CD4-positive, alpha-beta T cell (primary cell): Measurements from ENCODE around the gene PNPLA7. TPM values are rescaled to one million over a fixed set of nuclear protein-coding genes. Genes with fewer than 3 reads are reported as not detected.

ENCODE experiments used
- ATAC-seq: fragments of 200-7000 bp; cut with Tn5 transposase; one replicate; pipeline ENCODE4 v1.10.0; 2022; ENCODE audit warnings: mild to moderate bottlenecking; ENCODE audit not compliant: poor library complexity
- CTCF ChIA-PET: fragments of 350-600 bp; sonication (Branson Sonifier 250); formaldehyde crosslinking; loops from one replicate; lab custom pipeline; 2021; ENCODE audit warnings: antibody characterized with exemption, inconsistent platforms; lab: Charles Lee
- POLR2A ChIA-PET: fragments of 350-600 bp; sonication (Branson Sonifier 250); formaldehyde crosslinking; loops from one replicate; lab custom pipeline; 2021; ENCODE audit warnings: antibody characterized with exemption, inconsistent platforms; lab: Charles Lee
- DNase-seq, 14 experiments: peaks; one replicate each; pipeline ENCODE4 v3.0.0-alpha.2; 2013 to 2020; ENCODE audit warnings: mixed read lengths in 2 of 14
- H3K27ac ChIP-seq, 2 donors: one replicate each; pipeline versions ENCODE4 v1.5.1 to v1.7.0; 2013; ENCODE audit warnings: low read length in 2 of 2, low read depth in 1 of 2, mild to moderate bottlenecking in 1 of 2
- H3K27me3 ChIP-seq, 2 experiments: 1 replicate in 1 of 2; 2 replicates in 1 of 2; pipeline versions ENCODE4 v1.6.1 to v1.7.0; 2013; ENCODE audit warnings: low read length in 2 of 2, control low read depth in 1 of 2, mild to moderate bottlenecking in 1 of 2, moderate library complexity in 1 of 2; ENCODE audit not compliant: insufficient read depth in 2 of 2, control insufficient read depth in 1 of 2
- H3K36me3 ChIP-seq: one replicate; pipeline ENCODE4 v1.6.1; 2013; ENCODE audit warnings: low read length, control low read depth; ENCODE audit not compliant: insufficient read depth
- H3K4me1 ChIP-seq: one replicate; pipeline ENCODE4 v1.6.1; 2013; ENCODE audit warnings: low read length, control low read depth; ENCODE audit not compliant: insufficient read depth
- H3K4me3 ChIP-seq: one replicate; pipeline ENCODE4 v1.5.1; 2013; ENCODE audit warnings: mild to moderate bottlenecking, low read length, moderate library complexity
- H3K9me3 ChIP-seq, 2 experiments: 1 replicate in 1 of 2; 2 replicates in 1 of 2; pipeline versions ENCODE4 v1.6.1 to v1.7.0; 2013; ENCODE audit warnings: low read length in 2 of 2, mild to moderate bottlenecking in 2 of 2, control low read depth in 1 of 2, moderate library complexity in 1 of 2; ENCODE audit not compliant: control insufficient read depth in 1 of 2, insufficient read depth in 1 of 2
- H3K27ac Mint-ChIP-seq: one replicate; pipeline ENCODE4 v1.8.0; 2020; ENCODE audit warnings: mixed read lengths
- H3K27me3 Mint-ChIP-seq: one replicate; pipeline ENCODE4 v1.8.0; 2021; ENCODE audit warnings: mixed read lengths
- H3K36me3 Mint-ChIP-seq: one replicate; pipeline ENCODE4 v1.8.0; 2021; ENCODE audit warnings: low read depth, mixed read lengths
- H3K4me1 Mint-ChIP-seq: one replicate; pipeline ENCODE4 v1.8.0; 2021; ENCODE audit warnings: low read depth, mixed read lengths
- H3K4me3 Mint-ChIP-seq: one replicate; pipeline ENCODE4 v1.8.0; 2020; ENCODE audit warnings: mild to moderate bottlenecking, mixed read lengths
- H3K9me3 Mint-ChIP-seq: one replicate; pipeline ENCODE4 v1.8.0; 2020; ENCODE audit warnings: mixed read lengths
- intact Hi-C, 2 experiments: fragments of 100-400 bp; cut with DNase I in 1 of 2; cut with micrococcal nuclease in 1 of 2; formaldehyde crosslinking; loops; one replicate each; pipeline versions ENCODE4 v1.15.1 to v1.9.0; 2023 to 2025; cut with DNase I, micrococcal nuclease
- total RNA-seq, 174 experiments: library from RNA in 2 of 174; stranded (reverse) in 2 of 174; gene quantifications; one replicate each; pipeline ENCODE4 v1.2.3 and lab custom pipeline; 2021 to 2026
- TF ChIP-seq, protein P1 (sequence below): fragments of 200-600 bp; IDR thresholded peaks from one replicate; pipeline ENCODE4 v1.8.0; 2022; ENCODE audit warnings: antibody characterized with exemption, mild to moderate bottlenecking

PNPLA7 gene
- total RNA-seq, 2 experiments from 2014 or later = 7.8 to 8.4 TPM

DNA sequence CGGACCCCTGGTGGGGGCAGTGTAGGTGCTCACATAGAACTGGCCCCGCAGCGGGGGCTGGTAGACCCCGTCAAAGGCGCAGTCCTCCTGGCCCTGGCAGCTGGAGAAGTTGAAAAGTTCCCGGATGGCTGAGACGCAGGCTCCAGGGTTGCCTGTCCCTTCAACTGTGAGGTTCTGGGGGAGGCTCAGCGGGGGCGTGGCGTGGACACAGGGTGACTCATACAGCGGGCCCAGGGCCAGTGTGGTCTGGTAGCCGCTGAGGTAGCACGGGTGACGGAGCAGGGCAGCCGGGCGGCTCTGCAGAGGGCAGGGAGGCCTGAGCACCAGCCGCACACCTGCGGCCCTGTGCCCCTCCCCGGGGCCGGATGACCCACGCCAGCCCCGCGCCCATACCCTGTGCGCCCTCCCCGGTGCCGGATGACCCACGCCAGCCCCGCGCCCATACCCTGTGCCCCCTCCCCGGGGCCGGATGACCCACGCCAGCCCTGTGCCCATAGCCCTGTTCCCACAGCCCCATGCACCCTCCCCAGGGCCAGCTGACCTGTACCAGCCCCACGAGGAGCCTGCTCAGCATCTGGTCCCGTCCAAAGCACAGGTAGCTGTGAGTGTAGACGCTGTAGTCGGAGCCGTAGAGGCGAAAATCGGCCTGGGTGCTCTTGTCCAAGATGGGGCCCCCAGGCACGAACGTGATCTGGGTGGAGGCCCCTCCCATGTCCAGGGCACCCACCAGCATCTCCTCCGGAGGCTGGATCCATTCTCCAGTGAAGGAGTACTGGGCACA, 114.0 kb downstream of the PNPLA7 start:
- Histone ChIP-seq H3K36me3 (no peaks in the 10 kb centered on the region), H3K9me3 (no peaks in the 10 kb centered on the region), H3K27ac (no peak overlapping the region), H3K4me1 (peaks cover 2% of the 10 kb centered on the region), H3K27me3 (no peaks in the 10 kb centered on the region), H3K4me3 (no peak overlapping the region)
- intact Hi-C loops = no loop called here
- Mint-ChIP-seq H3K9me3 (no peaks in the 10 kb centered on the region), H3K4me1 (no peaks in the 10 kb centered on the region), H3K4me3 (no peak overlapping the region), H3K27ac (no peak overlapping the region), H3K27me3 (peaks cover 4% of the 10 kb centered on the region), H3K36me3 (no peaks in the 10 kb centered on the region)
- DNase-seq (no peak), ATAC-seq (no peak)
- CTCF ChIA-PET = no interaction called here
- POLR2A ChIA-PET = interaction anchor here (0.9 kb wide), 1 partner anchor 13 kb away, joined by 3 read pairs; the partner anchor contains the start of genes EXD3 and NOXA1
- TF ChIP-seq, protein P1, sequence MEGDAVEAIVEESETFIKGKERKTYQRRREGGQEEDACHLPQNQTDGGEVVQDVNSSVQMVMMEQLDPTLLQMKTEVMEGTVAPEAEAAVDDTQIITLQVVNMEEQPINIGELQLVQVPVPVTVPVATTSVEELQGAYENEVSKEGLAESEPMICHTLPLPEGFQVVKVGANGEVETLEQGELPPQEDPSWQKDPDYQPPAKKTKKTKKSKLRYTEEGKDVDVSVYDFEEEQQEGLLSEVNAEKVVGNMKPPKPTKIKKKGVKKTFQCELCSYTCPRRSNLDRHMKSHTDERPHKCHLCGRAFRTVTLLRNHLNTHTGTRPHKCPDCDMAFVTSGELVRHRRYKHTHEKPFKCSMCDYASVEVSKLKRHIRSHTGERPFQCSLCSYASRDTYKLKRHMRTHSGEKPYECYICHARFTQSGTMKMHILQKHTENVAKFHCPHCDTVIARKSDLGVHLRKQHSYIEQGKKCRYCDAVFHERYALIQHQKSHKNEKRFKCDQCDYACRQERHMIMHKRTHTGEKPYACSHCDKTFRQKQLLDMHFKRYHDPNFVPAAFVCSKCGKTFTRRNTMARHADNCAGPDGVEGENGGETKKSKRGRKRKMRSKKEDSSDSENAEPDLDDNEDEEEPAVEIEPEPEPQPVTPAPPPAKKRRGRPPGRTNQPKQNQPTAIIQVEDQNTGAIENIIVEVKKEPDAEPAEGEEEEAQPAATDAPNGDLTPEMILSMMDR = no peak

DNA sequence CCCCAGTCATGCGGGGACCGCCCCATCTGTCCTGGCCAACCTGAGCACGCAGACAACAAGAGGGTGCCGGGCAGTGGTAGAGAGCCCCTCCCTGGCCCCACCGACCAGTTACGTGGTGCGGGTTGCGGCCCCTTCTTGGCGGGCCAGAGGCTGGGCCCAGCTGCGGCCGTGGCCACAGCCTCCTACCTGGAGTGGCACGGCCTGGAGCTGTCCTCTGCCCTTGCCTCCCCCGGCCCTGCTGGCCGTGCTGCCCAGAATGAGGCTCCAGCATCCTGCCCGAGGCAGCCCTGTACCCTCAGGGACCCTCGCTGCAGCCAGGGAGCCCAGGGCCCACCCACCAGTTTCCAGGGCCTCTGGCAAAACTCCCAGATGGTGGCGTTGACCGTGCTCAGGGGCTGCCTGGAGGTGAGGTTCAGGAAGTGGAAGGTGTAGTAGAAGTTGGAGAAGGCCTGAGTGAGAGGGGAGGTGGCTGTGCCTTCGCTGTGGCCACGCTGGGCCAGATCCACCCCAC, 114.8 kb downstream of the PNPLA7 start:
- intact Hi-C loops = no loop called here
- no peak for DNase-seq
- no peaks in the 10 kb centered on the region for H3K36me3 ChIP-seq
- H3K9me3 Mint-ChIP-seq = no peaks in the 10 kb centered on the region
- H3K27me3 ChIP-seq = no peaks in the 10 kb centered on the region
- H3K4me1 ChIP-seq = no peaks in the 10 kb centered on the region
- TF ChIP-seq, protein P1 = no peak
- ATAC-seq = no peak
- H3K9me3 ChIP-seq = no peaks in the 10 kb centered on the region
- H3K4me1 Mint-ChIP-seq = no peaks in the 10 kb centered on the region
- no peak overlapping the region for H3K4me3 Mint-ChIP-seq
- H3K27ac Mint-ChIP-seq = no peak overlapping the region
- no peaks in the 10 kb centered on the region for H3K36me3 Mint-ChIP-seq
- ChIA-PET CTCF (no interaction called here), POLR2A (interaction anchor here (1.3 kb wide), 1 partner anchor 12 kb away, joined by 3 read pairs; the partner anchor contains the start of genes EXD3 and NOXA1)
- no peak overlapping the region for H3K4me3 ChIP-seq
- no peak overlapping the region for H3K27ac ChIP-seq
- H3K27me3 Mint-ChIP-seq = peaks cover 4% of the 10 kb centered on the region

DNA sequence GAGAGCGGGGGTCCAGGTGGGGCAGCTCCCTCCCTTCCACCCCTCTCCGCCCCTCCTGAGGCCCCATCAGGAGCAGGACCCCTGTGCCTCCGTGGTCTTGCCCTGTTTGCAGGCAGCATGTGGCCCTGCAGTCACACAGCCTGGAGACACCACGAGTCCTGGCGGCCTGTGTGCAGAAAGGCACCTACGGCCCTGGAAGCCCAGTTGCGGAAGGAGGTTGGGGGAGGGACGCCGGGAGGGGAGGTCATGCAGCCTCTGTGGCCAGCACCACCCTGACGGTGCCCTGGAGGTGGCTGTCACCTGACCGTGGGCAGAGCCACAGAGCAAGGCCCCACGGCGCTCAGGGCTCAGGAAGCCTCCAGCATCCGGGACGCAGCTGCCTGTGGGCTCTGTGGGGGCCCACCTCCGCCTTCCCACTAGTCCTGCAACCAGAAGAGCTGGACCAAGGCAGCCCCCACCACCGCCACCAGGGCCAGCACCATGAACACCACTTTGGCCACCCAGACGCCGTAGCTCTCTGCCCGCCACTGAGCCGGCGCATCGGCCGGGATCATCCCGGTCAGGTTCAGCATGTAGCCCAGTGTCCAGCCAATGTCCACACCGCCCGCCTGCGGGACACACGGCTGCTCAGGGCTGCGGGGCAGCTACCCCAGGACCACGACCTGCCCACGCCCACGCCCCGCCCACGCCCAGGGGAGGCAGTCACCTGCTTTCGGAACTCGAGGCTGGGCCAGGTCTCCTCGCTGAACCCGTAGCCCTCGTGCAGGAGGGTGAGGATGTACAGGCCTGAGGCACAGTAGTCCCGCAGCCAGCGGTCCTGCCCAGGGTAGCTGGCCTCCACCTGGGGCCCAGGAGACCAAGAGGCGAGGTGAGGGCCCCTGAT, 115.5 kb downstream of the PNPLA7 start:
- no peak for DNase-seq
- no peaks in the 10 kb centered on the region for H3K9me3 Mint-ChIP-seq
- H3K4me1 Mint-ChIP-seq = no peaks in the 10 kb centered on the region
- POLR2A ChIA-PET = interaction anchor here (1.3 kb wide), 1 partner anchor 12 kb away, joined by 3 read pairs; the partner anchor contains the start of genes EXD3 and NOXA1
- TF ChIP-seq, protein P1 = no peak
- no peaks in the 10 kb centered on the region for H3K36me3 Mint-ChIP-seq
- no peak overlapping the region for H3K4me3 ChIP-seq
- peaks cover 4% of the 10 kb centered on the region for H3K27me3 Mint-ChIP-seq
- no peaks in the 10 kb centered on the region for H3K36me3 ChIP-seq
- no peaks in the 10 kb centered on the region for H3K4me1 ChIP-seq
- CTCF ChIA-PET = no interaction called here
- intact Hi-C loops = no loop called here
- no peak overlapping the region for H3K27ac Mint-ChIP-seq
- no peak for ATAC-seq
- H3K9me3 ChIP-seq = no peaks in the 10 kb centered on the region
- no peak overlapping the region for H3K27ac ChIP-seq
- no peak overlapping the region for H3K4me3 Mint-ChIP-seq
- no peaks in the 10 kb centered on the region for H3K27me3 ChIP-seq
